Esophagus squamous epithelium (tissue), 4 donors: ENCODE measurements around the gene PCDH9.

Experiments
- POLR2A ChIP-seq, 4 donors: fragments of 450-650 bp; IDR thresholded peaks; one replicate each; pipeline ENCODE4 v1.6.1; 2017; ENCODE audit warnings: antibody characterized with exemption in 4 of 4, mild to moderate bottlenecking in 4 of 4, moderate library complexity in 3 of 4
- TF ChIP-seq, protein P1 (sequence below), 6 experiments: fragments of 450-650 bp in 4 of 6; fragments of 200-600 bp in 2 of 6; sonication (generic) in 2 of 6; IDR thresholded peaks; one replicate each; pipeline ENCODE4 v1.5.1; 2016 to 2019; ENCODE audit warnings: antibody characterized with exemption in 6 of 6, mild to moderate bottlenecking in 4 of 6, moderate library complexity in 4 of 6

- TF ChIP-seq, protein P1, sequence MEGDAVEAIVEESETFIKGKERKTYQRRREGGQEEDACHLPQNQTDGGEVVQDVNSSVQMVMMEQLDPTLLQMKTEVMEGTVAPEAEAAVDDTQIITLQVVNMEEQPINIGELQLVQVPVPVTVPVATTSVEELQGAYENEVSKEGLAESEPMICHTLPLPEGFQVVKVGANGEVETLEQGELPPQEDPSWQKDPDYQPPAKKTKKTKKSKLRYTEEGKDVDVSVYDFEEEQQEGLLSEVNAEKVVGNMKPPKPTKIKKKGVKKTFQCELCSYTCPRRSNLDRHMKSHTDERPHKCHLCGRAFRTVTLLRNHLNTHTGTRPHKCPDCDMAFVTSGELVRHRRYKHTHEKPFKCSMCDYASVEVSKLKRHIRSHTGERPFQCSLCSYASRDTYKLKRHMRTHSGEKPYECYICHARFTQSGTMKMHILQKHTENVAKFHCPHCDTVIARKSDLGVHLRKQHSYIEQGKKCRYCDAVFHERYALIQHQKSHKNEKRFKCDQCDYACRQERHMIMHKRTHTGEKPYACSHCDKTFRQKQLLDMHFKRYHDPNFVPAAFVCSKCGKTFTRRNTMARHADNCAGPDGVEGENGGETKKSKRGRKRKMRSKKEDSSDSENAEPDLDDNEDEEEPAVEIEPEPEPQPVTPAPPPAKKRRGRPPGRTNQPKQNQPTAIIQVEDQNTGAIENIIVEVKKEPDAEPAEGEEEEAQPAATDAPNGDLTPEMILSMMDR (IDR thresholded peaks at IDR 0.05), result no peak
- TF ChIP-seq POLR2A (IDR thresholded peaks at IDR 0.05), result no peak
These were observed 92.9 kb downstream of the PCDH9 start for GRCh38 chr13:67137044-67137735.
